Measurements from ENCODE around the gene ATG9B. TPM values are rescaled to one million over a fixed set of nuclear protein-coding genes. Genes with fewer than 3 reads are reported as not detected.

The ATG9B gene
- total RNA-seq, 1 donor from 2014 or later, result 0.38 TPM

GRCh38 chr7:150981644-150982043 lies 42.6 kb downstream of the ATG9B start:
- Histone ChIP-seq H3K4me1 (no peaks in the 10 kb centered on the region), H3K36me3 (no peaks in the 10 kb centered on the region), H3K27me3 (ENCODE audit: low read depth) (peaks cover 52% of the 10 kb centered on the region), H3K4me3 (no peak overlapping the region), H3K9me3 (no peaks in the 10 kb centered on the region), H3K27ac (no peak overlapping the region)
- intact Hi-C loops (cut with DNase I), result no loop called here
- TF ChIP-seq CTCF (IDR thresholded peaks at IDR 0.05), result no peak
- DNase-seq (no peak), ATAC-seq (no peak)

GRCh38 chr7:150980663-150981062 lies 43.6 kb downstream of the ATG9B start:
- peaks cover 7% of the 10 kb centered on the region for H3K4me1 ChIP-seq
- intact Hi-C loops (cut with DNase I), result no loop called here
- H3K27me3 ChIP-seq (ENCODE audit: low read depth), result peaks cover 61% of the 10 kb centered on the region
- DNase-seq, result no peak
- no peak overlapping the region for H3K4me3 ChIP-seq
- H3K9me3 ChIP-seq, result no peaks in the 10 kb centered on the region
- ATAC-seq, result no peak
- no peak overlapping the region for H3K27ac ChIP-seq
- TF ChIP-seq CTCF (IDR thresholded peaks at IDR 0.05), result no peak
- H3K36me3 ChIP-seq, result no peaks in the 10 kb centered on the region

GRCh38 chr7:150979713-150980390 lies 44.4 kb downstream of the ATG9B start:
- no peak for DNase-seq
- peaks cover 13% of the 10 kb centered on the region for H3K4me1 ChIP-seq
- intact Hi-C loops (cut with DNase I), result no loop called here

GRCh38 chr7:150978126-150978789 lies 46.0 kb downstream of the ATG9B start, which contains the start of gene KCNH2:
Gene KCNH2 (minus strand): TSS chr7:150978321. CDS start chr7:150977913, 408 bp downstream.
- Histone ChIP-seq H3K36me3 (no peaks in the 10 kb centered on the region), H3K27me3 (ENCODE audit: low read depth) (peaks cover 84% of the 10 kb centered on the region), H3K4me3 (peak within 1 kb of the TSS; percentile 42), H3K4me1 (peaks cover 13% of the 10 kb centered on the region), H3K9me3 (no peaks in the 10 kb centered on the region), H3K27ac (no peak within 1 kb of the TSS)
- intact Hi-C loops (cut with DNase I), result no loop called here
- DNase-seq (no peak), ATAC-seq (no peak)
- no peak for TF ChIP-seq CTCF (IDR thresholded peaks at IDR 0.05)

More at GRCh38 chr7:150979713-150980390, 44.4 kb downstream of the ATG9B start:
- H3K4me3 ChIP-seq, result no peak overlapping the region
- no peaks in the 10 kb centered on the region for H3K36me3 ChIP-seq
- TF ChIP-seq CTCF (IDR thresholded peaks at IDR 0.05), result no peak
- peaks cover 69% of the 10 kb centered on the region for H3K27me3 ChIP-seq (ENCODE audit: low read depth)
- no peaks in the 10 kb centered on the region for H3K9me3 ChIP-seq
- no peak overlapping the region for H3K27ac ChIP-seq
- ATAC-seq, result no peak

- TF ChIP-seq CTCF (IDR thresholded peaks at IDR 0.05), result no peak
- DNase-seq (no peak), ATAC-seq (no peak)
- Histone ChIP-seq H3K27ac (no peak overlapping the region), H3K9me3 (no peaks in the 10 kb centered on the region), H3K36me3 (no peaks in the 10 kb centered on the region), H3K4me1 (peaks cover 13% of the 10 kb centered on the region), H3K4me3 (peak overlapping the region; percentile 21), H3K27me3 (ENCODE audit: low read depth) (peaks cover 84% of the 10 kb centered on the region)
- intact Hi-C loops (cut with DNase I), result no loop called here
Observed at GRCh38 chr7:150977382-150978125, 46.7 kb downstream of the ATG9B start.

Data from lower lobe of right lung (tissue), 2 donors.